Occipital lobe (tissue), 2 donors: Measurements from ENCODE around the gene TRIM32. TPM values are rescaled to one million over a fixed set of nuclear protein-coding genes. Genes with fewer than 3 reads are reported as not detected.
A peak's percentile ranks its signal among the peaks of the same experiment; 100 is the strongest.

Experiments used
- DNase-seq: peaks from one replicate; lab custom pipeline; 2025; lab: John Stamatoyannopoulos, UW
- total RNA-seq: library from RNA; depleted of rRNA; stranded (reverse); fragments of >200 nt; gene quantifications from one replicate; pipeline ENCODE4 v1.2.3, GENCODE V29; 2014

TRIM32 gene
- 23.9 TPM for total RNA-seq

- DNase-seq: peak; percentile 84
These were observed at the start of gene TRIM32 for GRCh38 chr9:116687074-116687753. Gene TRIM32 (plus strand): TSS chr9:116687305. CDS start chr9:116697743, 10,438 bp downstream.

GRCh38 chr9:116639251-116639741, 47.8 kb upstream of the TRIM32 start:
- DNase-seq: no peak

GRCh38 chr9:116641292-116642059, 45.6 kb upstream of the TRIM32 start:
- DNase-seq: no peak

GRCh38 chr9:116643691-116644090, 43.4 kb upstream of the TRIM32 start:
- no peak for DNase-seq

GRCh38 chr9:116644091-116644688, 42.9 kb upstream of the TRIM32 start:
- DNase-seq: no peak

GRCh38 chr9:116646661-116647514, 40.2 kb upstream of the TRIM32 start:
- DNase-seq: no peak

GRCh38 chr9:116647515-116647809, 39.6 kb upstream of the TRIM32 start:
- no peak for DNase-seq

GRCh38 chr9:116653348-116654058, 33.6 kb upstream of the TRIM32 start:
- DNase-seq: no peak

GRCh38 chr9:116654059-116654355, 33.1 kb upstream of the TRIM32 start:
- no peak for DNase-seq

- no peak for DNase-seq
These were observed 30.6 kb upstream of the TRIM32 start for GRCh38 chr9:116656501-116656971.

GRCh38 chr9:116656977-116657376, 30.1 kb upstream of the TRIM32 start:
- no peak for DNase-seq

GRCh38 chr9:116658265-116658664, 28.8 kb upstream of the TRIM32 start:
- DNase-seq: no peak

- DNase-seq: peak; percentile 8
These were observed 25.8 kb upstream of the TRIM32 start for GRCh38 chr9:116661037-116661954.

GRCh38 chr9:116662646-116663310, 24.3 kb upstream of the TRIM32 start:
- DNase-seq: no peak

GRCh38 chr9:116663581-116663980, 23.5 kb upstream of the TRIM32 start:
- no peak for DNase-seq

- no peak for DNase-seq
These were observed 18.0 kb upstream of the TRIM32 start for GRCh38 chr9:116668970-116669695.

GRCh38 chr9:116671605-116672004, 15.5 kb upstream of the TRIM32 start:
- no peak for DNase-seq

GRCh38 chr9:116673375-116673774, 13.7 kb upstream of the TRIM32 start:
- no peak for DNase-seq
